Loucy (cell line): ENCODE data around the gene MYO3B.

ENCODE experiments used
- EZH2phosphoT487 ChIP-seq: fragments of 200-600 bp; IDR thresholded peaks from 2 replicates; pipeline ENCODE4 v1.6.1; 2018; ENCODE audit warnings: antibody characterized with exemption, mild to moderate bottlenecking, moderate library complexity, borderline replicate concordance
- TF ChIP-seq, protein P1 (sequence below): fragments of 200-600 bp; sonication (generic); conservative IDR thresholded peaks from 2 replicates; pipeline ENCODE4 v1.5.1; 2014; ENCODE audit warnings: mild to moderate bottlenecking, antibody characterized with exemption, low read length

DNA sequence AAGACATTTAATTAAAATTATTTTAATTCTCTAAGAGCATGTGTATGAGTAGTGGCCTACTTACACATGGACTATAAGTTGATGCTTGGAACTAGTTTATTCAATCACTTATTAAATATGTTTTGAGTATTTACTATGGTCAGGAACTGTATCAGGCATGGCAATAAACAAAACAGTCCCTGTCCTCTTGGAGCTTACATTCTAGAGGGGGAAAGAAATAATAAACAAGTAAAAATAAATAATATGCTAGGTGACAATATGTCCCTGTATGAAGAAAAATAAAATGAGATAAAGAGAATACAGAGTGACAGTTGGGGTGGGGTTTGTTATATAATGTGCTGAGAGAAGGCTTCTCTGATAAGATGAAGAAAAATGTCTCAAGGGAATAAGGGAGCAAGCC, 74.5 kb downstream of the MYO3B start:
- TF ChIP-seq, protein P1, sequence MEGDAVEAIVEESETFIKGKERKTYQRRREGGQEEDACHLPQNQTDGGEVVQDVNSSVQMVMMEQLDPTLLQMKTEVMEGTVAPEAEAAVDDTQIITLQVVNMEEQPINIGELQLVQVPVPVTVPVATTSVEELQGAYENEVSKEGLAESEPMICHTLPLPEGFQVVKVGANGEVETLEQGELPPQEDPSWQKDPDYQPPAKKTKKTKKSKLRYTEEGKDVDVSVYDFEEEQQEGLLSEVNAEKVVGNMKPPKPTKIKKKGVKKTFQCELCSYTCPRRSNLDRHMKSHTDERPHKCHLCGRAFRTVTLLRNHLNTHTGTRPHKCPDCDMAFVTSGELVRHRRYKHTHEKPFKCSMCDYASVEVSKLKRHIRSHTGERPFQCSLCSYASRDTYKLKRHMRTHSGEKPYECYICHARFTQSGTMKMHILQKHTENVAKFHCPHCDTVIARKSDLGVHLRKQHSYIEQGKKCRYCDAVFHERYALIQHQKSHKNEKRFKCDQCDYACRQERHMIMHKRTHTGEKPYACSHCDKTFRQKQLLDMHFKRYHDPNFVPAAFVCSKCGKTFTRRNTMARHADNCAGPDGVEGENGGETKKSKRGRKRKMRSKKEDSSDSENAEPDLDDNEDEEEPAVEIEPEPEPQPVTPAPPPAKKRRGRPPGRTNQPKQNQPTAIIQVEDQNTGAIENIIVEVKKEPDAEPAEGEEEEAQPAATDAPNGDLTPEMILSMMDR: no peak
- TF ChIP-seq EZH2phosphoT487: no peak
